HFFc6 (cell line): ENCODE results near the gene TRIM66. TPM values are rescaled to one million over a fixed set of nuclear protein-coding genes. Genes with fewer than 3 reads are reported as not detected.

ENCODE experiments used
- DNase-seq: peaks from one replicate; pipeline ENCODE4 v3.0.0-alpha.2; 2018
- H3K27ac Mint-ChIP-seq: 2 replicates; pipeline ENCODE4 v1.8.0; 2020; ENCODE audit warnings: mild to moderate bottlenecking, mixed read lengths
- H3K27me3 Mint-ChIP-seq: 2 replicates; pipeline ENCODE4 v1.8.0; 2021; ENCODE audit warnings: mild to moderate bottlenecking, moderate library complexity, mixed read lengths; ENCODE audit not compliant: insufficient read depth
- H3K36me3 Mint-ChIP-seq: 2 replicates; pipeline ENCODE4 v1.8.0; 2021; ENCODE audit warnings: low read depth, mixed read lengths
- H3K4me1 Mint-ChIP-seq: 2 replicates; pipeline ENCODE4 v1.8.0; 2020; ENCODE audit warnings: low read depth, mixed read lengths
- H3K4me3 Mint-ChIP-seq: 2 replicates; pipeline ENCODE4 v1.8.0; 2020; ENCODE audit warnings: mild to moderate bottlenecking, moderate library complexity, mixed read lengths
- H3K9me3 Mint-ChIP-seq: 2 replicates; pipeline ENCODE4 v1.8.0; 2020; ENCODE audit warnings: mild to moderate bottlenecking, mixed read lengths
- total RNA-seq, 6 experiments: library from RNA; stranded (reverse); fragmentation: NEBNext Ultra II Directional; extraction: Animal tissue kit (Norgen Biotek cat#: 25700); gene quantifications; 2 replicates in 1 of 6; 3 replicates in 5 of 6; pipeline ENCODE4 v1.2.3, GENCODE V29; 2021
- TF ChIP-seq, protein P1 (sequence below): fragments of 200-600 bp; sonication (generic); IDR thresholded peaks from 2 replicates; pipeline ENCODE4 v1.5.0; 2021; ENCODE audit warnings: antibody characterized with exemption, mild to moderate bottlenecking

Gene TRIM66
- total RNA-seq, 6 experiments from 2014 or later, result 4.5 to 6.9 (median 5.6) TPM

DNA sequence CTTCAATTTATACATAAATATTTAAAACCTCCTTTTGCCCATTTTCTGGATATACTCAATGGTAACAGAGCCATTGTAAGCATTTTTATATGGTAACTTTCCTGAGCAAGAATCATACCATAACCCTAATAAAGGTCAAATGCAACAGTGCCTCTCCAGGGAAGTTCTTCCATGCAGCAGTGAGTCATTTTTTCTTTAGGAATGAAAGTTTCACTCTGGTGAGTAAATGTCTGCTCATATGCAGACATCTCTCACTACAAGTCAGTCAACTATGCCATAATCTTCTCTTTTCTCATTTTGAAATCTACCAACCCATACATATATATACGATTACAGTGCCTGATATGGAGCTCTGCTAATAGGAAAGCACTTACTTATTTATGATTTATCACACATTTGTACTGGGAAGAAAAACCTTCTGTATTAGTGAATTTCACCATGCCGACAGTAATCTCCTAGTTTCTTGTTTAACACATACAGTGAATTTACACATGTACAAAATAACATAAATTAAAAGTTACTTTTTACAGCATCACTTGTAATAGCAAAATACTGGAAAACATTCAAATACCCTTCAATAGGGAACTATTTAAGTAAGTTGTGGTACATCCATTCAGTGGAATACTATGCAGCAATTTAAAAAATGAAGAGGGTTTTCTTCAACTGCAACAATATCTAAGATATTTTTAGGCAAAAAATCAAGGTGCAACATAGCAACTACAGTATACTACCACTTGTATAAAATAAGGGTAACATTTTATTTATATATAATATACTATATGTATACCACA, 104.5 kb downstream of the TRIM66 start:
- peak; percentile 21 for DNase-seq
- Mint-ChIP-seq H3K27me3 (peaks cover 3% of the 10 kb centered on the region; the same call in 1 of the 2 replicates), H3K27ac (no peak overlapping the region), H3K4me3 (no peak overlapping the region), H3K4me1 (peaks cover 12% of the 10 kb centered on the region), H3K9me3 (peaks cover 4% of the 10 kb centered on the region; the same call in 1 of the 2 replicates), H3K36me3 (no peaks in the 10 kb centered on the region)
- TF ChIP-seq, protein P1, sequence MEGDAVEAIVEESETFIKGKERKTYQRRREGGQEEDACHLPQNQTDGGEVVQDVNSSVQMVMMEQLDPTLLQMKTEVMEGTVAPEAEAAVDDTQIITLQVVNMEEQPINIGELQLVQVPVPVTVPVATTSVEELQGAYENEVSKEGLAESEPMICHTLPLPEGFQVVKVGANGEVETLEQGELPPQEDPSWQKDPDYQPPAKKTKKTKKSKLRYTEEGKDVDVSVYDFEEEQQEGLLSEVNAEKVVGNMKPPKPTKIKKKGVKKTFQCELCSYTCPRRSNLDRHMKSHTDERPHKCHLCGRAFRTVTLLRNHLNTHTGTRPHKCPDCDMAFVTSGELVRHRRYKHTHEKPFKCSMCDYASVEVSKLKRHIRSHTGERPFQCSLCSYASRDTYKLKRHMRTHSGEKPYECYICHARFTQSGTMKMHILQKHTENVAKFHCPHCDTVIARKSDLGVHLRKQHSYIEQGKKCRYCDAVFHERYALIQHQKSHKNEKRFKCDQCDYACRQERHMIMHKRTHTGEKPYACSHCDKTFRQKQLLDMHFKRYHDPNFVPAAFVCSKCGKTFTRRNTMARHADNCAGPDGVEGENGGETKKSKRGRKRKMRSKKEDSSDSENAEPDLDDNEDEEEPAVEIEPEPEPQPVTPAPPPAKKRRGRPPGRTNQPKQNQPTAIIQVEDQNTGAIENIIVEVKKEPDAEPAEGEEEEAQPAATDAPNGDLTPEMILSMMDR, result no peak

DNA sequence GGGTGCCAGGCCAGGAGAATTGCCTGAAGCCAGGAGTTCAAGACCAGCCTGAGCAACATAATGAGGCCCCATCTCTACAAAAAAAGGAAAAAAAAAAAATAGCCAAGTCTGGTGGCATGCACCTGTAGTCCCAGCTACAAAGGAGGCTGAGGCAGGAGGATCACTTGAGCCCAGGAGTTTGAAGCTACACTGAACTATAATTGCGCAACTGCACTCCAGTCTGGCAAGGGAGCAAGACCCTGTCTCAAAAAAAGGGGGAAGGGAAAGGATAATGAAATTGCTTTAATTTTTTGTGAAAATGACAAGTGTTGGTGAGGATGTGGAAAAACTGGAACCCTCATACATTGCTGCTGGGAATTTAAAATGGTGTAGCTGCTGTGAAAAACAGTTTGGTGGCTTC, 107.7 kb downstream of the TRIM66 start:
- DNase-seq, result no peak
- TF ChIP-seq, protein P1, result no peak

DNA sequence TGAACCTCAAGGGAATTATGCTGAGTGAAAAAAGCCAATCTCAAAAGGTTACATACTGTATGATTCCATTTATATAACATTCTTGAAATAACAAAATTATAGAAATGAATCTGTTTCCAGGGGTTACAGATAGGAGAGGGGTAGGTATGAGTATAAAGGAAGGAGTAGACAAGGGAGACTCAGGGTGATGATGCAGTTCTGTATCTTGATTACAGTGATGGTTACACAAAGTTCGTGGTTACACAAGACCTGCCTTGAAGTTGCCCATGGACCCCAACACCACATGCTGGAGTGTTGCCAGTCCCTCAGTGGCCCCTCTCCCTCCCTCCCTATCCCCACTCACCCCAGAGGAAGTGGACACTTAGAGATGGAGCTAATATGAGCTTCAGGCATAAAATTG, 108.7 kb downstream of the TRIM66 start:
- H3K4me3 Mint-ChIP-seq, result no peak overlapping the region
- no peaks in the 10 kb centered on the region for H3K36me3 Mint-ChIP-seq
- peaks cover 7% of the 10 kb centered on the region for H3K27me3 Mint-ChIP-seq
- no peak overlapping the region for H3K27ac Mint-ChIP-seq
- peaks cover 4% of the 10 kb centered on the region; the same call in 1 of the 2 replicates for H3K9me3 Mint-ChIP-seq
- TF ChIP-seq, protein P1, result no peak
- DNase-seq, result no peak
- peaks cover 12% of the 10 kb centered on the region for H3K4me1 Mint-ChIP-seq

More for the DNA sequence above, 107.7 kb downstream of the TRIM66 start:
- Mint-ChIP-seq H3K4me3 (no peak overlapping the region), H3K36me3 (no peaks in the 10 kb centered on the region), H3K9me3 (peaks cover 4% of the 10 kb centered on the region; the same call in 1 of the 2 replicates), H3K27me3 (peaks cover 7% of the 10 kb centered on the region; the same call in 1 of the 2 replicates), H3K27ac (no peak overlapping the region), H3K4me1 (peaks cover 12% of the 10 kb centered on the region)

DNA sequence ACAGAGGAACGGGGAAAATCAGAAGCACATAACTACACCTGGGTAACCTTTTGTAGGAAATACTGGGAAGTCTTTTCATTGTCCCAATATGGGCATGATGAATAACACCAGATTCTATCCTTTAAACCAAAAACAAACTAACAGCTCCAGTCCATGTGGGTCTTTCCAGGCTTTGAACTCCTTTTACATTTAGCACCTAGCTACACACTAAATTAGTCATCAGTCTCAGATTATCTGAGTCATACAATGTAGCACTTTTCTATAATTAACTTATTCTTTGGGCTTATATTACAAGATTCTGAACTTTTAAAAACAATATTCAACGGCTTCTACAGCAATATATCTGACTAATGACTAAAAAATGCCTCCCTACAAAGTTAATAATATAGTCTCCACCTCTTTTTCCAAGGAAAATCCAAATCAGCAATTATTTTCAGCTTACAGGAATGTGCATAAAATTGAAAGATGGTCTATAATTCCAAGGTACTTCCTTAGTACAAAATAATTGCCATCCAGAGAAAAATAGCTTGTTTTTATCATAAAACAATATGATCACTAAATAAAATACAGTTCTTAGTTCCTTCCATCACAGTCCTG, 114.8 kb downstream of the TRIM66 start:
- Mint-ChIP-seq H3K9me3 (no peaks in the 10 kb centered on the region), H3K27me3 (peaks cover 15% of the 10 kb centered on the region), H3K36me3 (no peaks in the 10 kb centered on the region), H3K4me3 (no peak overlapping the region; the same call in 1 of the 2 replicates), H3K4me1 (peaks cover 21% of the 10 kb centered on the region), H3K27ac (no peak overlapping the region)
- TF ChIP-seq, protein P1, result no peak
- DNase-seq, result no peak

DNA sequence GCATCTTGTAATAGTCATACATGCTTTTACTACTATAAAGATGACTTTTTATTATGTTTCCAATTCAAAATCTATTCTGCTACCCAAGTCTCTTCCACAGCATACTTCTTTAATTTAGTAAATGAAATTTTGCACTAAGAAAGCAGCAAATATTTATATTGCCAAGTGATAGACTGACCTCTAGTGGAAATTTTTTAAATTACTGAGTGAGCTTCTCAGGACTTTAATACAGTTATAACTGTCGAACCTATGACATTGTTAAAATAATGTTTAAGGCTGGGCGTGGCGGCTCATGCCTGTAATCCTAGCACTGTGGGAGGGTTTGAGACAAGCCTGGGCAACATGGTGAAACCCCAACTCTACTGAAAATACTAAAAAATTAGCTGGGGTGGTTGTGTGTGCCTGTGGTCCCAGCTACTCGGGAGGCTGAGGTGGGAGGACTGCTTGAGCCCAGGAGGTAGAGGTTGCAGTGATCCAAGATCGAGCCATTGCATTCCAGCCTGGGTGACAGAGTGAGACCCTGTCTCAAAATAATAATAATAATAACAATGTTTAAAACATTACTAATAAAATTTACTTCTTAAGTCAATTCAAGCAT, 115.8 kb downstream of the TRIM66 start:
- H3K27me3 Mint-ChIP-seq, result peaks cover 17% of the 10 kb centered on the region
- DNase-seq, result peak; percentile 48
- H3K9me3 Mint-ChIP-seq, result peaks cover under 1% of the 10 kb centered on the region; the same call in 1 of the 2 replicates
- H3K36me3 Mint-ChIP-seq, result no peaks in the 10 kb centered on the region
- TF ChIP-seq, protein P1, result peak; percentile 88
- no peak overlapping the region for H3K4me3 Mint-ChIP-seq
- no peak overlapping the region for H3K27ac Mint-ChIP-seq
- peaks cover 21% of the 10 kb centered on the region for H3K4me1 Mint-ChIP-seq
